SK-N-SH treated with all-trans-retinoic acid at 6 μM for 48 hours (cell line): Measurements from ENCODE around the gene TMEM214.

Source experiments
- BACH2 ChIP-seq: fragments of 250-450 bp; sonication (Bioruptor Pico); IDR thresholded peaks from 2 replicates; pipeline ENCODE4 v1.9.0; 2021; ENCODE audit warnings: mild to moderate bottlenecking, borderline replicate concordance
- ESRRG ChIP-seq: fragments of 250-450 bp; sonication (Bioruptor Pico); IDR thresholded peaks from 2 replicates; pipeline ENCODE4 v1.6.1; 2021; ENCODE audit warnings: mild to moderate bottlenecking
- PPARA ChIP-seq: fragments of 250-450 bp; sonication (Bioruptor Pico); IDR thresholded peaks from 2 replicates; pipeline ENCODE4 v1.5.0; 2020; ENCODE audit warnings: mild to moderate bottlenecking, borderline replicate concordance
- RARB ChIP-seq: fragments of 250-450 bp; sonication (Bioruptor Pico); IDR thresholded peaks from 2 replicates; pipeline ENCODE4 v1.8.0; 2021; ENCODE audit warnings: mild to moderate bottlenecking, moderate library complexity
- TCF4 ChIP-seq: fragments of 250-450 bp; sonication (Bioruptor Pico); IDR thresholded peaks from 2 replicates; pipeline ENCODE4 v1.8.0; 2021; ENCODE audit warnings: mild to moderate bottlenecking, moderate library complexity, borderline replicate concordance
- ZFP3 ChIP-seq: fragments of 250-450 bp; sonication (Bioruptor Pico); IDR thresholded peaks from 2 replicates; pipeline ENCODE4 v1.5.0; 2020; ENCODE audit warnings: mild to moderate bottlenecking, moderate library complexity
- ZFP30 ChIP-seq: fragments of 450-650 bp; formaldehyde crosslinking; IDR thresholded peaks from 2 replicates; pipeline ENCODE4 v1.5.0; 2022; ENCODE audit warnings: mild to moderate bottlenecking, moderate library complexity
- TF ChIP-seq, protein P1 (sequence below): fragments of 250-450 bp; sonication (Bioruptor Pico); IDR thresholded peaks from 2 replicates; pipeline ENCODE4 v1.5.1; 2020; ENCODE audit warnings: low read depth, mild to moderate bottlenecking, moderate library complexity
- TF ChIP-seq, protein P2 (sequence below): fragments of 250-450 bp; sonication (Bioruptor Pico); IDR thresholded peaks from 2 replicates; pipeline ENCODE4 v1.8.0; 2020; ENCODE audit warnings: mild to moderate bottlenecking, moderate library complexity, borderline replicate concordance

DNA sequence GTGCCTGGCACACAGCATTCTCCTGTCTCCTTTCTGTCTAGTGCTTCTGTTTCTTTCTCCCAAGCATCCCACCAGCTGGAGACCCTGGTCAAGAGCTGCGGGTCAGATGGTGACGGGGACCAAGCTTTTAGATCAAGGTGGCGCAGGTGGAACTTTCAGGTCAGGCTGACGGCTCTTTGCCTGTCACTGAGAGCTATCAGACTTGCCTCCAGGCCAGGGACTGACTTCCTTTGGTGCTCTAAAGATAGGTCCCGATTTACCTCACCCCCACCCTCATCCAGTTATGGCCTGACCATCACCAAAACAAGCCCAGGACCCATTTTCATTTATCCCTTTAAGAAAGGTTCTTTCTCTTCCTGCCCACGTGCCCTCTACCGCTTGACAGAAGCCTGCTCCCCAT lies 44.5 kb downstream of the TMEM214 start:
- TF ChIP-seq BACH2 (CRISPR knock-in tag) (no peak), ZFP3 (no peak), TCF4 (CRISPR knock-in tag) (no peak), ESRRG (CRISPR knock-in tag) (no peak), PPARA (CRISPR knock-in tag) (no peak), ZFP30 (CRISPR knock-in tag) (no peak), RARB (CRISPR knock-in tag) (no peak)
- TF ChIP-seq, protein P1, sequence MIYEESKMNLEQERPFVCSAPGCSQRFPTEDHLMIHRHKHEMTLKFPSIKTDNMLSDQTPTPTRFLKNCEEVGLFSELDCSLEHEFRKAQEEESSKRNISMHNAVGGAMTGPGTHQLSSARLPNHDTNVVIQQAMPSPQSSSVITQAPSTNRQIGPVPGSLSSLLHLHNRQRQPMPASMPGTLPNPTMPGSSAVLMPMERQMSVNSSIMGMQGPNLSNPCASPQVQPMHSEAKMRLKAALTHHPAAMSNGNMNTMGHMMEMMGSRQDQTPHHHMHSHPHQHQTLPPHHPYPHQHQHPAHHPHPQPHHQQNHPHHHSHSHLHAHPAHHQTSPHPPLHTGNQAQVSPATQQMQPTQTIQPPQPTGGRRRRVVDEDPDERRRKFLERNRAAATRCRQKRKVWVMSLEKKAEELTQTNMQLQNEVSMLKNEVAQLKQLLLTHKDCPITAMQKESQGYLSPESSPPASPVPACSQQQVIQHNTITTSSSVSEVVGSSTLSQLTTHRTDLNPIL = no peak
- TF ChIP-seq, protein P2, sequence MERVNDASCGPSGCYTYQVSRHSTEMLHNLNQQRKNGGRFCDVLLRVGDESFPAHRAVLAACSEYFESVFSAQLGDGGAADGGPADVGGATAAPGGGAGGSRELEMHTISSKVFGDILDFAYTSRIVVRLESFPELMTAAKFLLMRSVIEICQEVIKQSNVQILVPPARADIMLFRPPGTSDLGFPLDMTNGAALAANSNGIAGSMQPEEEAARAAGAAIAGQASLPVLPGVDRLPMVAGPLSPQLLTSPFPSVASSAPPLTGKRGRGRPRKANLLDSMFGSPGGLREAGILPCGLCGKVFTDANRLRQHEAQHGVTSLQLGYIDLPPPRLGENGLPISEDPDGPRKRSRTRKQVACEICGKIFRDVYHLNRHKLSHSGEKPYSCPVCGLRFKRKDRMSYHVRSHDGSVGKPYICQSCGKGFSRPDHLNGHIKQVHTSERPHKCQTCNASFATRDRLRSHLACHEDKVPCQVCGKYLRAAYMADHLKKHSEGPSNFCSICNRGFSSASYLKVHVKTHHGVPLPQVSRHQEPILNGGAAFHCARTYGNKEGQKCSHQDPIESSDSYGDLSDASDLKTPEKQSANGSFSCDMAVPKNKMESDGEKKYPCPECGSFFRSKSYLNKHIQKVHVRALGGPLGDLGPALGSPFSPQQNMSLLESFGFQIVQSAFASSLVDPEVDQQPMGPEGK (CRISPR knock-in tag) = no peak
